Measurements from ENCODE around the gene SEC14L3. TPM values are rescaled to one million over a fixed set of nuclear protein-coding genes. Genes with fewer than 3 reads are reported as not detected.

Gene SEC14L3
- total and polyA plus RNA-seq, 2 of the 13 experiments (the other 11 are each of a cell fraction or from before 2014, with no cell fraction given) = not detected

DNA sequence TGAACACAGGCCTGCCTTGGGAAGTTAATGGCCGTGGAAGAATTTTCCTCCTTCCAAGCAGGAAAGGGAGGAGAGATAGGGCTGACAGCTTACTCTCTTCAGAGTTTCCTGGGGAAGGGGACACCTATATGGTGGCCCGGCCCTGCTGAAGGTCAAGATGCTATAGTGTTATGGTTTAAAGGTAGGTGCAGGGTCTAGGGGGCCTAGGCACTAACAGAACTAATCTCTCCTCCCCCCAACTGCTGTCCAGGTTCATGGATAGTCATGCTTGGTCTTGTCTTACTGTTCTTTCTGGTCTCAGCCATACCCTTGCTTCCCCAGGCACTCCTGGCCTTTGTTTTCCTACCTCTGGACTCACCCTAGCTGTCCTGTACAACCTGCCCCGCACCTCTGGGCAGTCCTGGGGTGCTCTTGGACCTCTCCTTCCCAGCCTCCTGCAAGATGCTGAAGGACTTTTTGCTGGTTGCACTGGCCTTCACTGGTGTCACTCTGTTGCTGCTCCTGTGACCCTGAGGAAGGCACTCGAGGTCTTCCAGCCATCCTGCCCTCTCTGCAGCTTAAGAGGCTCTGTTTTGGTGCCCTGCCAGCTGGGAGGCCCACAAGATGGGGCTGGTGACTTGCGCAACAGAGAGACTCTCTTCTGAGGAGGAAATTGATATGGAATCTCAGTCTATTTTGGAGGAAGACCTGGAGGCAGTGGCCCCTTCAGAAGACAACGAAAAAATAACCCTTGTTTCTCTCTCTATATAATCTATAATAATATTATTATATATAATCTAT, 17.9 kb downstream of the SEC14L3 start (continued):
- TF ChIP-seq, protein P1, sequence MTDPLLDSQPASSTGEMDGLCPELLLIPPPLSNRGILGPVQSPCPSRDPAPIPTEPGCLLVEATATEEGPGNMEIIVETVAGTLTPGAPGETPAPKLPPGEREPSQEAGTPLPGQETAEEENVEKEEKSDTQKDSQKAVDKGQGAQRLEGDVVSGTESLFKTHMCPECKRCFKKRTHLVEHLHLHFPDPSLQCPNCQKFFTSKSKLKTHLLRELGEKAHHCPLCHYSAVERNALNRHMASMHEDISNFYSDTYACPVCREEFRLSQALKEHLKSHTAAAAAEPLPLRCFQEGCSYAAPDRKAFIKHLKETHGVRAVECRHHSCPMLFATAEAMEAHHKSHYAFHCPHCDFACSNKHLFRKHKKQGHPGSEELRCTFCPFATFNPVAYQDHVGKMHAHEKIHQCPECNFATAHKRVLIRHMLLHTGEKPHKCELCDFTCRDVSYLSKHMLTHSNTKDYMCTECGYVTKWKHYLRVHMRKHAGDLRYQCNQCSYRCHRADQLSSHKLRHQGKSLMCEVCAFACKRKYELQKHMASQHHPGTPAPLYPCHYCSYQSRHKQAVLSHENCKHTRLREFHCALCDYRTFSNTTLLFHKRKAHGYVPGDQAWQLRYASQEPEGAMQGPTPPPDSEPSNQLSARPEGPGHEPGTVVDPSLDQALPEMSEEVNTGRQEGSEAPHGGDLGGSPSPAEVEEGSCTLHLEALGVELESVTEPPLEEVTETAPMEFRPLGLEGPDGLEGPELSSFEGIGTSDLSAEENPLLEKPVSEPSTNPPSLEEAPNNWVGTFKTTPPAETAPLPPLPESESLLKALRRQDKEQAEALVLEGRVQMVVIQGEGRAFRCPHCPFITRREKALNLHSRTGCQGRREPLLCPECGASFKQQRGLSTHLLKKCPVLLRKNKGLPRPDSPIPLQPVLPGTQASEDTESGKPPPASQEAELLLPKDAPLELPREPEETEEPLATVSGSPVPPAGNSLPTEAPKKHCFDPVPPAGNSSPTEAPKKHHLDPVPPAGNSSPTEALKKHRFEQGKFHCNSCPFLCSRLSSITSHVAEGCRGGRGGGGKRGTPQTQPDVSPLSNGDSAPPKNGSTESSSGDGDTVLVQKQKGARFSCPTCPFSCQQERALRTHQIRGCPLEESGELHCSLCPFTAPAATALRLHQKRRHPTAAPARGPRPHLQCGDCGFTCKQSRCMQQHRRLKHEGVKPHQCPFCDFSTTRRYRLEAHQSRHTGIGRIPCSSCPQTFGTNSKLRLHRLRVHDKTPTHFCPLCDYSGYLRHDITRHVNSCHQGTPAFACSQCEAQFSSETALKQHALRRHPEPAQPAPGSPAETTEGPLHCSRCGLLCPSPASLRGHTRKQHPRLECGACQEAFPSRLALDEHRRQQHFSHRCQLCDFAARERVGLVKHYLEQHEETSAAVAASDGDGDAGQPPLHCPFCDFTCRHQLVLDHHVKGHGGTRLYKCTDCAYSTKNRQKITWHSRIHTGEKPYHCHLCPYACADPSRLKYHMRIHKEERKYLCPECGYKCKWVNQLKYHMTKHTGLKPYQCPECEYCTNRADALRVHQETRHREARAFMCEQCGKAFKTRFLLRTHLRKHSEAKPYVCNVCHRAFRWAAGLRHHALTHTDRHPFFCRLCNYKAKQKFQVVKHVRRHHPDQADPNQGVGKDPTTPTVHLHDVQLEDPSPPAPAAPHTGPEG (CRISPR knock-in tag; IDR thresholded peaks at IDR 0.05) = no peak
- TF ChIP-seq POGZ (CRISPR knock-in tag; IDR thresholded peaks at IDR 0.05) = no peak
- no peak for TF ChIP-seq SRSF1 (optimal IDR thresholded peaks at IDR 0.05; ENCODE audit: low read depth, low read length)
- TF ChIP-seq JUND (CRISPR knock-in tag; IDR thresholded peaks at IDR 0.05) = no peak
- TF ChIP-seq HOXA9 (CRISPR knock-in tag; IDR thresholded peaks at IDR 0.05; ENCODE audit: borderline replicate concordance) = no peak
- TF ChIP-seq ZNF329 (CRISPR knock-in tag; IDR thresholded peaks at IDR 0.05; ENCODE audit: low read depth) = no peak
- TF ChIP-seq ZKSCAN1 (IDR thresholded peaks at IDR 0.05; ENCODE audit: low read length) = no peak
- no peak for TF ChIP-seq ZNF552 (CRISPR knock-in tag; IDR thresholded peaks at IDR 0.05; ENCODE audit: borderline replicate concordance)
- no peak for TF ChIP-seq ZNF260 (CRISPR knock-in tag; IDR thresholded peaks at IDR 0.05; ENCODE audit: borderline replicate concordance, low read depth)

Data from HepG2 (cell line).